ENCODE results near the gene REG1A. TPM values are rescaled to one million over a fixed set of nuclear protein-coding genes. Genes with fewer than 3 reads are reported as not detected.

REG1A gene
- total and polyA plus RNA-seq, 2 of the 13 experiments (the other 11 are each of a cell fraction or from before 2014, with no cell fraction given), result not detected

GRCh38 chr2:79097843-79098242, 22.4 kb upstream of the REG1A start:
- peaks cover 10% of the 10 kb centered on the region for H3K9me3 ChIP-seq (ENCODE audit: low read length)
- H3K9ac ChIP-seq (ENCODE audit: insufficient read depth, low read depth, low read length), result no peak overlapping the region
- H3K79me2 ChIP-seq (ENCODE audit: insufficient read depth, low read length), result no peaks in the 10 kb centered on the region
- H3K36me3 ChIP-seq (replicated peaks in 1 of 2; ENCODE audit: control insufficient read depth in 1 of 2, insufficient read depth in 2 of 2, low read length in 2 of 2), result no peaks in the 10 kb centered on the region
- DNase-seq (ENCODE audit: low spot score) (no peak), FAIRE-seq (no peak), ATAC-seq (no peak)
- intact Hi-C loops (cut with micrococcal nuclease; ENCODE audit: unreplicated experiment) (no loop called here), in situ Hi-C loops (cut with HindIII; ENCODE audit: extremely low pct_ligation_motif_present, low pct_unique_long_range_greater_than_20kb) (no loop called here)
- no peak overlapping the region for H2AFZ ChIP-seq (ENCODE audit: low read length)
- H4K20me1 ChIP-seq (ENCODE audit: insufficient read depth, low read length), result no peaks in the 10 kb centered on the region
- H3K4me1 ChIP-seq (ENCODE audit: insufficient read depth, low read length), result no peaks in the 10 kb centered on the region
- no peak overlapping the region for H3K4me2 ChIP-seq (ENCODE audit: low read depth, low read length)
- no TSS peak for BruUV-seq (replicated peaks)
- H3K27ac ChIP-seq (ENCODE audit: extremely low read length, insufficient read depth, low read length), result no peak overlapping the region
- ChIA-PET CTCF (ENCODE audit: low intra/inter-chr PET ratio, low total read pairs) (no interaction called here), POLR2A (no interaction called here)
- H3K4me3 ChIP-seq (replicated peaks in 1 of 3; ENCODE audit: insufficient read depth in 1 of 3, low read depth in 2 of 3, low read length in 3 of 3), result no peak overlapping the region
- H3K27me3 ChIP-seq (ENCODE audit: control insufficient read depth in 1 of 2, insufficient read depth in 2 of 2, low read length in 2 of 2), result peaks cover 0 to 22% of the 10 kb centered on the region in 2 experiments; a peak in 3 of 5 replicates
- WGBS (ENCODE audit: low lambda C conversion rate), result 23% methylated on average over 6 of the region's 6 CpGs
- TF ChIP-seq, protein P1, sequence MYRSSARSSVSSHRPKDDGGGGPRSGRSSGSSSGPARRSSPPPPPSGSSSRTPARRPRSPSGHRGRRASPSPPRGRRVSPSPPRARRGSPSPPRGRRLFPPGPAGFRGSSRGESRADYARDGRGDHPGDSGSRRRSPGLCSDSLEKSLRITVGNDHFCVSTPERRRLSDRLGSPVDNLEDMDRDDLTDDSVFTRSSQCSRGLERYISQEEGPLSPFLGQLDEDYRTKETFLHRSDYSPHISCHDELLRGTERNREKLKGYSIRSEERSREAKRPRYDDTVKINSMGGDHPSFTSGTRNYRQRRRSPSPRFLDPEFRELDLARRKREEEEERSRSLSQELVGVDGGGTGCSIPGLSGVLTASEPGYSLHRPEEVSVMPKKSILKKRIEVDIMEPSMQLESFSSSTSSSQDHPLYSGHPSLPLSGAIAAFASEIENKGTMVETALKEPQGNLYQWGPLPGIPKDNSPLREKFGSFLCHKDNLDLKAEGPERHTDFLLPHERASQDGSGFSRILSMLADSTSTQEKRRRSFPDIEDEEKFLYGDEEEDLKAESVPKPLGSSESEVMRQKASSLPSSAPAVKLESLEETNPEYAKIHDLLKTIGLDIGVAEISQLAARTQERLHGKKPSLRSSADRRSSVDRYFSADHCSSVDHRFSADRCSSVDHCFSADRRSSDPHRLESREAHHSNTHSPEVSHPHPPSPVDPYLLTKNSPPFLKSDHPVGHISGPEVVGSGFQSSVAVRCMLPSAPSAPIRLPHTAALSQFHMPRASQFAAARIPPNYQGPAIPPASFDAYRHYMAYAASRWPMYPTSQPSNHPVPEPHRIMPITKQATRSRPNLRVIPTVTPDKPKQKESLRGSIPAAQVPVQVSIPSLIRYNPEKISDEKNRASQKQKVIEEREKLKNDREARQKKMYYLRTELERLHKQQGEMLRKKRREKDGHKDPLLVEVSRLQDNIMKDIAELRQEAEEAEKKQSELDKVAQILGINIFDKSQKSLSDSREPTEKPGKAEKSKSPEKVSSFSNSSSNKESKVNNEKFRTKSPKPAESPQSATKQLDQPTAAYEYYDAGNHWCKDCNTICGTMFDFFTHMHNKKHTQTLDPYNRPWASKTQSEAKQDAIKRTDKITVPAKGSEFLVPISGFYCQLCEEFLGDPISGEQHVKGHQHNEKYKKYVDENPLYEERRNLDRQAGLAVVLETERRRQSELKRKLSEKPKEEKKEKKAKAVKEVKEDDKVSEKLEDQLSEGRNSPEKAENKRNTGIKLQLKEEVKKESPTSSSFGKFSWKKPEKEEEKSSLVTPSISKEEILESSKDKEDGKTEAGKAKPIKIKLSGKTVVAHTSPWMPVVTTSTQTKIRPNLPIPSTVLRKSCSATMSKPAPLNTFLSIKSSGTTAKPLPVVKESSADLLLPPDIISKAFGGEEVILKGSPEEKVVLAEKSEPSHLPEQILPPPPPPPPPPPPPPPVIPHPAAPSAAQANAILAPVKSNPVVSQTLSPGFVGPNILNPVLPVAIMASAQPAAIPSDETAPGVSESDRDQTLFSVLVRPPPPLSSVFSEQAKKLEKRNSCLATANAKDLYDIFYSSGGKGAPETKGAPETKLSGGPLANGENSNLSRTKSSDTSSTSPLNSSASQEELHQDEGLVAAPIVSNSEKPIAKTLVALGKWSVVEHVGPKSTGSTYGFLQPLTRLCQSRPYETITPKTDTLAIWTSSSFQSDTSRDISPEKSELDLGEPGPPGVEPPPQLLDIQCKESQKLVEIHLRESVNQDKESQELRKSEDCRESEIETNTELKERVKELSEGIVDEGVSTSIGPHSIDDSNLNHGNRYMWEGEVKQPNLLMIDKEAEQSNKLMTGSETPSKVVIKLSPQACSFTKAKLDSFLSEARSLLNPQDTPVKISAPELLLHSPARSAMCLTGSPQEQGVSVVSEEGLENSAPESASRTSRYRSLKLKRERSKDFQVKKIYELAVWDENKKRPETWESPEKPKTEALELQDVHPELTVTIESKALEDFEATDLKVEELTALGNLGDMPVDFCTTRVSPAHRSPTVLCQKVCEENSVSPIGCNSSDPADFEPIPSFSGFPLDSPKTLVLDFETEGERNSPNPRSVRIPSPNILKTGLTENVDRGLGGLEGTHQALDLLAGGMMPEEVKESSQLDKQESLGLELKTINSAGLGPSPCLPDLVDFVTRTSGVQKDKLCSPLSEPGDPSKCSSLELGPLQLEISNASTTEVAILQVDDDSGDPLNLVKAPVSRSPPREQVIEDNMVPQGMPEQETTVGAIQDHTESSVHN (CRISPR knock-in tag; IDR thresholded peaks at IDR 0.05), result no peak
- TF ChIP-seq ZNF775 (CRISPR knock-in tag; IDR thresholded peaks at IDR 0.05; ENCODE audit: borderline replicate concordance) (no peak), ZNF572 (CRISPR knock-in tag; IDR thresholded peaks at IDR 0.05) (no peak), ESRRA (CRISPR knock-in tag; IDR thresholded peaks at IDR 0.05; ENCODE audit: low read depth) (no peak), RBM22 (optimal IDR thresholded peaks at IDR 0.05; ENCODE audit: low read length) (no peak), FOSL2 (CRISPR knock-in tag; IDR thresholded peaks at IDR 0.05) (no peak), HMG20A (CRISPR knock-in tag; IDR thresholded peaks at IDR 0.05; ENCODE audit: borderline replicate concordance) (no peak), ZHX1 (CRISPR knock-in tag; IDR thresholded peaks at IDR 0.05; ENCODE audit: low read depth) (no peak)
- TF ChIP-seq, protein P2, sequence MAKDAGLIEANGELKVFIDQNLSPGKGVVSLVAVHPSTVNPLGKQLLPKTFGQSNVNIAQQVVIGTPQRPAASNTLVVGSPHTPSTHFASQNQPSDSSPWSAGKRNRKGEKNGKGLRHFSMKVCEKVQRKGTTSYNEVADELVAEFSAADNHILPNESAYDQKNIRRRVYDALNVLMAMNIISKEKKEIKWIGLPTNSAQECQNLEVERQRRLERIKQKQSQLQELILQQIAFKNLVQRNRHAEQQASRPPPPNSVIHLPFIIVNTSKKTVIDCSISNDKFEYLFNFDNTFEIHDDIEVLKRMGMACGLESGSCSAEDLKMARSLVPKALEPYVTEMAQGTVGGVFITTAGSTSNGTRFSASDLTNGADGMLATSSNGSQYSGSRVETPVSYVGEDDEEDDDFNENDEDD (CRISPR knock-in tag; IDR thresholded peaks at IDR 0.05; ENCODE audit: borderline replicate concordance), result no peak
- TF ChIP-seq, protein P3, sequence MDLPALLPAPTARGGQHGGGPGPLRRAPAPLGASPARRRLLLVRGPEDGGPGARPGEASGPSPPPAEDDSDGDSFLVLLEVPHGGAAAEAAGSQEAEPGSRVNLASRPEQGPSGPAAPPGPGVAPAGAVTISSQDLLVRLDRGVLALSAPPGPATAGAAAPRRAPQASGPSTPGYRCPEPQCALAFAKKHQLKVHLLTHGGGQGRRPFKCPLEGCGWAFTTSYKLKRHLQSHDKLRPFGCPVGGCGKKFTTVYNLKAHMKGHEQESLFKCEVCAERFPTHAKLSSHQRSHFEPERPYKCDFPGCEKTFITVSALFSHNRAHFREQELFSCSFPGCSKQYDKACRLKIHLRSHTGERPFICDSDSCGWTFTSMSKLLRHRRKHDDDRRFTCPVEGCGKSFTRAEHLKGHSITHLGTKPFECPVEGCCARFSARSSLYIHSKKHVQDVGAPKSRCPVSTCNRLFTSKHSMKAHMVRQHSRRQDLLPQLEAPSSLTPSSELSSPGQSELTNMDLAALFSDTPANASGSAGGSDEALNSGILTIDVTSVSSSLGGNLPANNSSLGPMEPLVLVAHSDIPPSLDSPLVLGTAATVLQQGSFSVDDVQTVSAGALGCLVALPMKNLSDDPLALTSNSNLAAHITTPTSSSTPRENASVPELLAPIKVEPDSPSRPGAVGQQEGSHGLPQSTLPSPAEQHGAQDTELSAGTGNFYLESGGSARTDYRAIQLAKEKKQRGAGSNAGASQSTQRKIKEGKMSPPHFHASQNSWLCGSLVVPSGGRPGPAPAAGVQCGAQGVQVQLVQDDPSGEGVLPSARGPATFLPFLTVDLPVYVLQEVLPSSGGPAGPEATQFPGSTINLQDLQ (CRISPR knock-in tag; IDR thresholded peaks at IDR 0.05), result no peak

All from HepG2 (cell line).